OCI-M1 (cell line): ENCODE measurements around the gene TM4SF20.
"Not testable (repeated sequence)": the region's sequence is repeated elsewhere in the genome, so short reads cannot be mapped to it uniquely, and the experiment has no call there.

ENCODE experiments used
- DNase-seq: peaks from one replicate; lab custom pipeline; 2025; lab: John Stamatoyannopoulos, UW

TM4SF20 gene

GRCh38 chr2:227398684-227399670 lies 19.9 kb upstream of the TM4SF20 start:
- no peak for DNase-seq

DNA sequence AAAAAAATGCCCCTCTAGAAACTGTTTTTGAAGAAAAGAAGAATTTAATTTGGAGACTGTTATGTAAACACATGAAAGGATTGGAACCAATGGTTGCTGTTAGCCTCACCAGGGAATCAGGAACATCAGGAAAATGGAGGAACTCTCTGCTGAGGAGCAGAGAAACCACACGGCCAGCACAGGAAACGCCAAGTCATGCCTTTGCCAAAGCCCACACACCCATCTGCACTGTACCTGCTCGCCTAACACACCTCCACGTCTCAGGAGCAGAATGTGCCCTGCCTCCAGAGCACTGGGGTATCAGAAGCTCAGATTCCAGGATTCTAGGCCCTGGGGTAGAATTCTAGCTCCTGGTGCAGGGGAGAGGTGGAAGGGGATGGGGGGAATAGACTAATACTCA lies 18.5 kb upstream of the TM4SF20 start:
- no peak for DNase-seq

GRCh38 chr2:227395556-227395955 lies 16.4 kb upstream of the TM4SF20 start:
- DNase-seq, result no peak

GRCh38 chr2:227394401-227394800 lies 15.3 kb upstream of the TM4SF20 start:
- no peak for DNase-seq

DNA sequence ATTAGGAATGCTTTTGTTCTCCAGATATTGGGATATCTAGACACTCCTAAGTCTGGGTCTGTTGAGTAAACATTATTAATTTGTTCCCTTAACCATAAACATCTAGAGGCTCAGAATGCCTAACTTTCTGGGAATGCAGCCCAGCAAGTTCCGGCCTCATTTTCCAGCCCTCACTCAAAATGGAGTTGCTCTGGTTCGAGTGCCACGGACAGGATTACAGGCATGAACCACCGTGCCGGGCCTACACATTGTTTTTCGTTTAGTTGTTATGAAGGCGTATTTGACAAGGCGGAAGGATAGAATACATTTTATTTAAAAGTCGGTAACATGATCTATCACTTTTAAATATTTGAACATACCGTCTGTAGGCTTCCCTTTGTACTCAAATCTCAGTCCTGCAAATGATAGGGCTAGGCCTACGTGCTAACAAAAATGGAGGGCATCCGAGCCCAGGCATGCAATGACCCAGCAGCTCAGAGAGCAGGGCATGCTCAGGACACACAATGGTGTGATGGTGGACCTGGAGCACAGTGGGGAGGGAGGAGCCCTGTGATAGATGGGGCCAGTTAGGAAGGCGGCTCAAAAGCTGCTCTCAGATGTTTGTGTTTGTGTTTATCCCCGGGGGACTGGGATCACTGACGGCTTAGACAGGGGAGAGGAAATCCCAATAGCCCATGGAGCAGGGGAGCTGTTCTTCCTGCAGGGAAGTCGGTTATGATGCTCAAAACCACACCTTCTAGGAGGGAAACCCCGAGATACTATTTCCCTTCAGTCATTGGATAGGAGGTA lies 11.6 kb upstream of the TM4SF20 start:
- DNase-seq, result no peak

DNA sequence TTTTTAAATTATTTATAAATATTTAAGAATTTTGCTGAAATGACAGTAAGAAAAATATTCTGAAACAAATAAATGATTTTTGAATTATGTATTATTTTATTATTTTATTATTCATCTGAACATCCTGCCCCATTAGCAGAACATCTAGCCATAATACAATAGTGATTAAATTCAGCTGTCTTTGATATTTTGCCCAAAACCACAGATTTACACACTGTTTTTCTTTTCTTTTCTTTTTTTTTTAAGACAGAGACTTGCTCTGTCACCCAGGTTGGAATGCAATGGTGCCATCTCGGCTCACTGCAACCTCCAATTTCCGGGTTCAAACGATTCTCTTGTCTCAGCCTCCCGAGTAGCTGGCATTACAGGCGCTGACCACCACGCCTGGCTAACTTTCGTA lies 10.6 kb upstream of the TM4SF20 start:
- no peak for DNase-seq

DNA sequence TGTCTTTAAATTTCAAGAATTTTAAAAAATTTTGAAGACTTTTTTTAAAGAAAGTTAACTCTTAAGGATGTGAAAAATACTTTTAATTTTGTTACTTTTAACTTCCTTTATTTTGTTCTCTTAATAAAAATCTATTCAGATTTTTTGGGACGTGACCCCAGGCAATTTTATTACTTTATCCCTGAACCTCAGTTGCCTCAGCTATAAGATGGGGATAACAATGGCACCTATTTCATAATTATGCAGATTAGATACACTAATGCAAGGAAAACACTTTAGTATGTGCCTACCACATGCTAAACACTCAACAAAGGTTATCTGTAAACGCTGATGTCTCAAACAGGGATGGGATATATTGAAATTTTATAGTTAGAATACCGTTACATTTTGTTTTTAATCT lies 10.1 kb upstream of the TM4SF20 start:
- no peak for DNase-seq

GRCh38 chr2:227388537-227389011 lies 9.5 kb upstream of the TM4SF20 start:
- DNase-seq, result no peak

GRCh38 chr2:227387583-227387982 lies 8.5 kb upstream of the TM4SF20 start, which contains the start of gene SCYGR1:
Gene SCYGR1, minus strand, starts transcription at chr2:227387949. Its CDS starts 0 bp downstream, at chr2:227387949.
- DNase-seq, result not testable (repeated sequence)

DNA sequence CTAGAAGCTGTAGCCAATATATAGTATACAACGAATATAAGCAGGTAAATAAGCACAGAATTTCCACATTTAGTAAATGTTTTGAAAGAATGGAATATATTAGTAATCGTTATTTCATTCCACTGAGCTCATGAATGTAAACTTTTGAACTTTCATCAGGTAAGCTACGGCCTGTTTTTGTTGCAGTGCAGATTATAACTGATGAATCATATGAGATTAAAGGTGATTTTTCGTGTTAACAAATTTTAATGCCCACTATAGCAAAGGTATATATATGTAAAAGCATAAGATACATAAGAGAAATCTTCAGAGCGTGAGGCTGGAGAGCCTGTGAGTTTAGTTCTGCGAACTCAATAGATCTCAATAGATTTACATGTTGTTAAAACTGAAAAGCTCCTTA lies 7.5 kb upstream of the TM4SF20 start:
- DNase-seq, result no peak

- no peak for DNase-seq
Measured at GRCh38 chr2:227383686-227384085, 4.6 kb upstream of the TM4SF20 start.

GRCh38 chr2:227382241-227382835 lies 3.2 kb upstream of the TM4SF20 start:
- not testable (repeated sequence) for DNase-seq

GRCh38 chr2:227378371-227378782 lies 729 bp downstream of the TM4SF20 start:
- DNase-seq, result no peak

DNA sequence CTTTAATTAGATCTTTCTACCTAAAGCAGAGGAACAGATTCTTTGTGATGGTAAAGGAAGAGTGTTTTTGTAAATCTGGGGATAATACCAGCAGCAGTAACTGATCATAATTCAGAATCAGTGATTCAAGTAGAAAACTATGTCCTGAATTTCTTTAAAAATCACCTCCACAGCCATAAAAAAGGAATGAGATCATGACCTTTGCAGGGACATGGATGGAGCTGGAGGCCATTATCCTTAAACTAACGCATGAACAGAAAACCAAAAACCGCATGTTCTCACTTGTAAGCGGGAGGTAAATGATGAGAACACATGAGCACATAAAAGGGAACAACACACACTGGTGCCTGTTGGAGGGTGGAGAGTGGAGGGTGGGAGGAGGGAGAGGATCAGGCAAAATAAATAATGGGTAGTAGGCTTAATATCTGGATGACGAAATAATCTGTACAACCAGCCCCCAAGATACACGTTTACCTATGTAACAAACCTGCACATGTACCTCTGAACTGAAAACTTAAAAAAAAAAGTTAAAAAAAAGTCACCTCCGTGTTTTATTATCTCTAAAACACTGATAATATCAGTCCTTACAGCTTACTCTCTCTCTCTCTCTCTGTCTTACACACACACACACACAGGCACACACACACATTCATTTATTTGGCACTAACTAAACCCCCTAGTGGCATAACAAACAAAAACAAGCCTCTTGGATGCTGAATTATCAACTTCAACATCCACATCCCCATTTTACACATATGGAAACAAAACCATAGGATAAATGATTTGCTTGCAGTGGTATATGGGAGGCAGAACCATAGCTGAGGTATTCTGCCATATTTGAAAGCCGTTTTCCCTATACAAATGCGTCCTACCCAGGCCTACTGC lies 1.4 kb downstream of the TM4SF20 start:
- peak; percentile 29 for DNase-seq

DNA sequence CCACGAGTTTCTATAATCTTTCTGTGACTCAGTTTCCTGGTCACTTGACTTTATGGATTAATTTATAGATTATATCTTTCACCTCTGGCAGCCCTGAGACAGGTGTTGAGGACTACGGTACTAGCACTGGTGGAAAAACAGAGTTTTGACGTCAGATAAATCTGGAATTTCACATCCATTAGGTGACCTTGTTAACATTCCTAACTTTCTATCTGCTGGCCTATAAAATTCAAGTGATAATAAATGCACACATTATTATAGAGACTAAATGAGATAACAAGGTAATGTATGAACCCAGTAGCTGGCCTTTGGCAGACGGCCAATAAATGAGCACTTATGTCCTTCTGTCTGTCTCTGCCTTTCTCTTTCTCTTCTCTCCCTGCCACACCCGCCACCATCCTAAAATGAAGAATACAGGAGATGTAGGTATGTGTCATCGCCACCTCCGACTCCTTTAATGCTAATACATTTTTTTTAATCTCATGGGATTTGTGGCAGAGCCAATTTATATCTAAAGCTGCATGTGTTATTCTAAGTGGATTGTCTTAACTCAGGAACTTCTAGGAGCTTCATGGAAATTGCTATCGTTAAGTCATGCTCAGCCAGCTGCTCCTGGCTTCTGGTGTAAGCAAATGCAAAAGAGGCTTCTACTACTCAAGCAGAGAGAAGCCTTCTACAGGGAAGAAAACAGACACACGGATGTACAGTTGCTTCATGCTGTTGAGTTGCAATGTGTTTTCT lies 2.3 kb downstream of the TM4SF20 start:
- DNase-seq, result peak; percentile 51

GRCh38 chr2:227374158-227374557 lies 4.9 kb downstream of the TM4SF20 start:
- DNase-seq, result peak; percentile 26

DNA sequence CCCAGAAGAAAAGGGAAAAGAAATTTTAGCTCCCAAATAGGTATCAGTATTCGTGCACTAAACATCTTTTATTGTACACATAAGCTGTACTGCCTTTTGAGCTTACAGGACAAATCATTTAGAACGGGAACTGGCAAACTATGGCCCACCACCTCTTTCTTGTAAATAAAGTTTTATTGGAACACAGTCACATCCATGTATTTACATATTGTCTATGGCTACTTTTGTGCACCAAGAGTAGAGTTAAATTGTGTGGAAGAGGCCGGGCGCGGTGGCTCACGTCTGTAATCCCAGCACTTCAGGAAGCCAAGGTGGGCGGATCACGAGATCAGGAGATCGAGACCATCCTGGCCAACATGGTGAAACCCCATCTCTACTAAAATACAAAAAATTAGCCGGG lies 5.7 kb downstream of the TM4SF20 start:
- DNase-seq, result no peak

DNA sequence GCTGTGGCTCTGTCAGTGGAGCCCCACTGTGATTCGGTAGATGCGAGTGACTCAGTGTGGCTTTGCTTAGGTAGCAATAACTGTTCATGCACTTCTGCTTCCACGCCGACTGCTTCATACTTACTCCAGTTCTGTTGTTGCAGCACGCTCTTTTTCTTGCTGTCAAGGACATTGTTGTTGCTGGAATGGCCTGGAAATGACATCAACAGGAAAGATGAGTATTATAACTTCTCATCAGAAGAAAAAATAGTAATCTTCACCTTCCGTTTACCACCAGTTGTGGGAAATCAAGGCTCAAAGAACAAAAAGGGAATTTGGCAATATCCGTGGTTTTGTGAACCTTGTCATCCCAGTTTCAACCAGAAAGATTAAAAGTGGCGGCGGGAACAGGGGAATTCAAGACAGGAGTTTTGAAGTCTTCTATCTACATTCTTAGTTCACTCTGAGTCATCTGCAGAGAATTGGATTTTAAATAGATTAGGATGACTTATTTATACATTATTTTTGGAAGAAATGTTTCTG lies 8.3 kb downstream of the TM4SF20 start:
- no peak for DNase-seq

DNA sequence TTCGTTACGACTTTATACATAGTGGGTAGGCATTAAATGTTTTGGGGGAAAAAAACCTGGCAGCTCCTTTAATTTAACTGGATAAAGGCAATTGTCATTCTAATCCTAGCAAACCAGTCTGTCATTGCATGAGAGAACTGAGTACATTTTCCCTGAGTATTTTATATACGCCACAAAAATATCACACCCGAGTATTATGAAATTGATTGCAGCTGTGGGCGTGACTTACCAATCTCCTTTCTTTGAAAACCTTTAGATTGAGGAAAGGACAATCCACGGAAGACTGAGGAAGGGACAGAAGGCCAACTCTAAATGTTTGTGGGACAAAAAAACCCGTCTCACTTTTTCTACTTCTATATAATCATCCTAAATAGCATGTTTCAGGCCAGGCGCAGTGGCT lies 9.0 kb downstream of the TM4SF20 start:
- no peak for DNase-seq

DNA sequence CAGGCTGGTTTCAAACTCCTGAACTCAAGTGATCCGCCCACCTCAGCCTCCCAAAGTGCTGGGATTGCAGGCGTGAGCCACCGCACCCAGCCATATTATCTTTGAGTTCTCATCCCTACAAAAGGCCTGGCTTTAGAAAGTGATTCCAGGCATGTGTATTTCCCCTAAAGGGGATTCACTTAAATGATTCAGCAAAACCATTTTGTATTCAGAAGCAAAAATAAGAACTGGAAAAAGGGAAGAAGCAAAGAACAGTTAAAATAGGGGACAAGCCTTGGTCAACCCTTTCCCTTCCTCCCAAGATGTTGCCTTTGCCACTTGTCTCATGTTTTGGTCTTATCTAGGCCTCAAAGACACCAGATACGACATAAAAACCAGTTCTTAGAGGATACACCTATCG lies 10.5 kb downstream of the TM4SF20 start:
- peak; percentile 43 for DNase-seq
